ENCODE results near the gene CR1L. TPM values are rescaled to one million over a fixed set of nuclear protein-coding genes. Genes with fewer than 3 reads are reported as not detected.

Gene CR1L
- total and polyA plus RNA-seq, 9 of the 15 experiments (the other 6 are each of a cell fraction or from before 2014, with no cell fraction given), result 10.1 to 74.8 (median 34.3) TPM

GRCh38 chr1:207633226-207633625, 11.7 kb upstream of the CR1L start:
- Histone ChIP-seq H3K4me1 (replicated peaks in 1 of 2; ENCODE audit: control insufficient read depth in 2 of 2, insufficient read depth in 2 of 2, low read length in 2 of 2) (peaks cover 8 to 42% of the 10 kb centered on the region in 2 experiments; a peak in 3 of 5 replicates), H3K4me3 (no peak overlapping the region), H3K79me2 (ENCODE audit: control insufficient read depth, insufficient read depth, low read length) (no peaks in the 10 kb centered on the region), H3K27ac (ENCODE audit: extremely low read depth, low read depth, low read length) (no peak overlapping the region), H4K20me1 (replicated peaks; ENCODE audit: control insufficient read depth, insufficient read depth, low read length) (no peaks in the 10 kb centered on the region), H3K9ac (ENCODE audit: insufficient read depth in 1 of 2, low read depth in 2 of 2, low read length in 2 of 2) (no peak overlapping the region), H3K9me3 (replicated peaks; ENCODE audit: control insufficient read depth, insufficient read depth, low read depth, low read length) (no peaks in the 10 kb centered on the region), H3K27me3 (ENCODE audit: control insufficient read depth in 2 of 2, insufficient read depth in 2 of 2, low read length in 2 of 2) (no peaks in the 10 kb centered on the region), H3K9me1 (ENCODE audit: control insufficient read depth, insufficient read depth, low read length) (no peaks in the 10 kb centered on the region), H3K36me3 (ENCODE audit: control insufficient read depth, insufficient read depth, low read length) (no peaks in the 10 kb centered on the region), H2AFZ (ENCODE audit: low read depth, low read length) (no peak overlapping the region), H3K4me2 (ENCODE audit: insufficient read depth, low read length) (no peak overlapping the region)
- POLR2A ChIA-PET, result interaction anchor here (0.6 to 0.9 kb wide), 2 partner anchors 17 to 220 kb away, joined by 3 read pairs; no protein-coding TSS in a partner anchor
- CTCF ChIA-PET (ENCODE audit: low intra/inter-chr PET ratio), result no interaction called here
- no peak for DNase-seq (ENCODE audit: extremely low read depth in 1 of 4, low spot score in 3 of 4)
- TF ChIP-seq EP400 (IDR thresholded peaks at IDR 0.05) (0 out of 2 replicates have a peak, but pooled peaks have one; percentile 16), NBN (IDR thresholded peaks at IDR 0.05; ENCODE audit: low read depth) (no peak), CEBPG (CRISPR knock-in tag; IDR thresholded peaks at IDR 0.05) (no peak), CEBPG (tag; conservative IDR thresholded peaks at IDR 0.05 in 1 of 2, IDR thresholded peaks at IDR 0.05 in 1 of 2) (peak; percentile 69 to 92), HIVEP1 (CRISPR knock-in tag; IDR thresholded peaks at IDR 0.05) (no peak), GABPB1 (CRISPR knock-in tag; IDR thresholded peaks at IDR 0.05) (no peak), ZNF586 (CRISPR knock-in tag; conservative IDR thresholded peaks at IDR 0.05) (no peak), ZFPM2 (CRISPR knock-in tag; IDR thresholded peaks at IDR 0.05) (no peak), RNF219 (CRISPR knock-in tag; IDR thresholded peaks at IDR 0.05) (no peak), CEBPB (tag; IDR thresholded peaks at IDR 0.05) (peak; percentile 95), IRF9 (tag; IDR thresholded peaks at IDR 0.05) (peak; percentile 49; the same call in 1 of the 2 replicates), ZNF449 (CRISPR knock-in tag; IDR thresholded peaks at IDR 0.05) (no peak)
- no peak for ATAC-seq
- intact Hi-C loops (cut with micrococcal nuclease) (no loop called here), in situ Hi-C loops (cut with MboI) (no loop called here)
- no peak for FAIRE-seq
- no TSS peak for BruUV-seq (replicated peaks)

Measured in K562 (cell line).